ENCODE measurements around the gene EPHB6.

DNA sequence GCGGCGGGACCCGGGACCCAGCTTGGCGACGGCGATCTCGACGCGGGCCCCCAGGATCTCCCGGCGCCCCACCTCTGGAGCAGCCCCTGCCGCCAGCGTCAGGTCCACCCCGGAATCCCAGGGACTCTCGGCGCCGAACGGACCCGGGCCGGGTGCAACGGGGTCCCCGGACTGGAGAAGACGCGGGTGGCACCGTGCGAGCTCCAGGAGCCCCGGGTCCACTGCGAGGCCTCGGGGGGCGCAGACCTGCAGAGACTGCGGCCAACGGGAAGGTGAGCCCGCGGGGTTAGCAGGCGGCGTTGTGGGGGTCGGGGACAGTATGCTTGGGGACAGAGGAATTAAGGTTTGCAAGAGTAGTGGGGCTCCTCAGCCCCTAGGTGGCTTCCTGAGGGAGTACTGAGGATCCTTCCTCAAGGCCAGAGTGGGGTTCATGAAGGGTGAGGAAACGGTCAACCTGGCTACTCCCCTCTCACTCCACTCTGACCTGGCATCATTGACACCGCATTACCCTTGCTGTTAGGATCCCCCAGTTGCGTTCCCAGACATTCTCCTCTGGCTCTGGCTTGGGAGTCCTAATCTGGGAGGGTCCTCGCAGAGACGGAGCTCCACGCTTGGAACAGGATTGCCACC lies 353 bp downstream of the EPHB6 start:
- no peak for TF ChIP-seq POLR2A (IDR thresholded peaks at IDR 0.05; ENCODE audit: low read depth)
- TF ChIP-seq, protein P1, sequence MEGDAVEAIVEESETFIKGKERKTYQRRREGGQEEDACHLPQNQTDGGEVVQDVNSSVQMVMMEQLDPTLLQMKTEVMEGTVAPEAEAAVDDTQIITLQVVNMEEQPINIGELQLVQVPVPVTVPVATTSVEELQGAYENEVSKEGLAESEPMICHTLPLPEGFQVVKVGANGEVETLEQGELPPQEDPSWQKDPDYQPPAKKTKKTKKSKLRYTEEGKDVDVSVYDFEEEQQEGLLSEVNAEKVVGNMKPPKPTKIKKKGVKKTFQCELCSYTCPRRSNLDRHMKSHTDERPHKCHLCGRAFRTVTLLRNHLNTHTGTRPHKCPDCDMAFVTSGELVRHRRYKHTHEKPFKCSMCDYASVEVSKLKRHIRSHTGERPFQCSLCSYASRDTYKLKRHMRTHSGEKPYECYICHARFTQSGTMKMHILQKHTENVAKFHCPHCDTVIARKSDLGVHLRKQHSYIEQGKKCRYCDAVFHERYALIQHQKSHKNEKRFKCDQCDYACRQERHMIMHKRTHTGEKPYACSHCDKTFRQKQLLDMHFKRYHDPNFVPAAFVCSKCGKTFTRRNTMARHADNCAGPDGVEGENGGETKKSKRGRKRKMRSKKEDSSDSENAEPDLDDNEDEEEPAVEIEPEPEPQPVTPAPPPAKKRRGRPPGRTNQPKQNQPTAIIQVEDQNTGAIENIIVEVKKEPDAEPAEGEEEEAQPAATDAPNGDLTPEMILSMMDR (IDR thresholded peaks at IDR 0.05), result no peak
- no peak for TF ChIP-seq EP300 (IDR thresholded peaks at IDR 0.05)
